ENCODE data around the gene PTPRN2.

DNA sequence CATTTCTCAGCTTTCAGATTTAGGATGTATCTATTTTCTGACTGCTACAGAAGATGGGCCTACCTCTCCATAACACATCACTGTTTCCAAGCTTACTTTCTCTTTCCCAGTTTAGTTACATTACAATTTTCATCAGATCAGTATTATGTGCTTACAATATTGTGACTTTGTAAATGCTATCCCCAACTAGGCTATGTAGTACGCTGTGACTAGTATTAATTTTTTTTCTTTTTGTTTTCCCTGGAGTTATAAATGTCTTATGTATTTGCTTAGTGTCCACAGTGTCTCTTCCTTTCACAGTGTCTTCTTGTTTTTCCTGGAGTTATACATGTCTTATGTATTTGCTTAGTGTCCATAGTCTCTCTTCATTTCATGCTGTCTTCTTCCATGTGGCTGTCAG, 188.9 kb downstream of the PTPRN2 start:
- TF ChIP-seq, protein P1, sequence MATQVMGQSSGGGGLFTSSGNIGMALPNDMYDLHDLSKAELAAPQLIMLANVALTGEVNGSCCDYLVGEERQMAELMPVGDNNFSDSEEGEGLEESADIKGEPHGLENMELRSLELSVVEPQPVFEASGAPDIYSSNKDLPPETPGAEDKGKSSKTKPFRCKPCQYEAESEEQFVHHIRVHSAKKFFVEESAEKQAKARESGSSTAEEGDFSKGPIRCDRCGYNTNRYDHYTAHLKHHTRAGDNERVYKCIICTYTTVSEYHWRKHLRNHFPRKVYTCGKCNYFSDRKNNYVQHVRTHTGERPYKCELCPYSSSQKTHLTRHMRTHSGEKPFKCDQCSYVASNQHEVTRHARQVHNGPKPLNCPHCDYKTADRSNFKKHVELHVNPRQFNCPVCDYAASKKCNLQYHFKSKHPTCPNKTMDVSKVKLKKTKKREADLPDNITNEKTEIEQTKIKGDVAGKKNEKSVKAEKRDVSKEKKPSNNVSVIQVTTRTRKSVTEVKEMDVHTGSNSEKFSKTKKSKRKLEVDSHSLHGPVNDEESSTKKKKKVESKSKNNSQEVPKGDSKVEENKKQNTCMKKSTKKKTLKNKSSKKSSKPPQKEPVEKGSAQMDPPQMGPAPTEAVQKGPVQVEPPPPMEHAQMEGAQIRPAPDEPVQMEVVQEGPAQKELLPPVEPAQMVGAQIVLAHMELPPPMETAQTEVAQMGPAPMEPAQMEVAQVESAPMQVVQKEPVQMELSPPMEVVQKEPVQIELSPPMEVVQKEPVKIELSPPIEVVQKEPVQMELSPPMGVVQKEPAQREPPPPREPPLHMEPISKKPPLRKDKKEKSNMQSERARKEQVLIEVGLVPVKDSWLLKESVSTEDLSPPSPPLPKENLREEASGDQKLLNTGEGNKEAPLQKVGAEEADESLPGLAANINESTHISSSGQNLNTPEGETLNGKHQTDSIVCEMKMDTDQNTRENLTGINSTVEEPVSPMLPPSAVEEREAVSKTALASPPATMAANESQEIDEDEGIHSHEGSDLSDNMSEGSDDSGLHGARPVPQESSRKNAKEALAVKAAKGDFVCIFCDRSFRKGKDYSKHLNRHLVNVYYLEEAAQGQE (IDR thresholded peaks at IDR 0.05; ENCODE audit: low read depth) = no peak
- TF ChIP-seq EGR1 (IDR thresholded peaks at IDR 0.05; ENCODE audit: low read depth) (no peak), POLR2A (IDR thresholded peaks at IDR 0.05; ENCODE audit: borderline replicate concordance, extremely low read depth, insufficient read depth, insufficient read length) (no peak), JUND (IDR thresholded peaks at IDR 0.05) (no peak), POLR2AphosphoS5 (IDR thresholded peaks at IDR 0.05; ENCODE audit: low read depth, low read length) (no peak), EZH2phosphoT487 (IDR thresholded peaks at IDR 0.05; ENCODE audit: borderline replicate concordance) (no peak), SP1 (IDR thresholded peaks at IDR 0.05; ENCODE audit: low read depth) (no peak), ZNF274 (IDR thresholded peaks at IDR 0.05; ENCODE audit: low read depth, low read length) (no peak), ELF1 (IDR thresholded peaks at IDR 0.05; ENCODE audit: borderline replicate concordance, low read depth) (no peak), EZH2 (IDR thresholded peaks at IDR 0.05) (no peak), TCF7L2 (IDR thresholded peaks at IDR 0.05; ENCODE audit: borderline replicate concordance, extremely low read depth, insufficient read depth, insufficient read length) (no peak)
- TF ChIP-seq, protein P2, sequence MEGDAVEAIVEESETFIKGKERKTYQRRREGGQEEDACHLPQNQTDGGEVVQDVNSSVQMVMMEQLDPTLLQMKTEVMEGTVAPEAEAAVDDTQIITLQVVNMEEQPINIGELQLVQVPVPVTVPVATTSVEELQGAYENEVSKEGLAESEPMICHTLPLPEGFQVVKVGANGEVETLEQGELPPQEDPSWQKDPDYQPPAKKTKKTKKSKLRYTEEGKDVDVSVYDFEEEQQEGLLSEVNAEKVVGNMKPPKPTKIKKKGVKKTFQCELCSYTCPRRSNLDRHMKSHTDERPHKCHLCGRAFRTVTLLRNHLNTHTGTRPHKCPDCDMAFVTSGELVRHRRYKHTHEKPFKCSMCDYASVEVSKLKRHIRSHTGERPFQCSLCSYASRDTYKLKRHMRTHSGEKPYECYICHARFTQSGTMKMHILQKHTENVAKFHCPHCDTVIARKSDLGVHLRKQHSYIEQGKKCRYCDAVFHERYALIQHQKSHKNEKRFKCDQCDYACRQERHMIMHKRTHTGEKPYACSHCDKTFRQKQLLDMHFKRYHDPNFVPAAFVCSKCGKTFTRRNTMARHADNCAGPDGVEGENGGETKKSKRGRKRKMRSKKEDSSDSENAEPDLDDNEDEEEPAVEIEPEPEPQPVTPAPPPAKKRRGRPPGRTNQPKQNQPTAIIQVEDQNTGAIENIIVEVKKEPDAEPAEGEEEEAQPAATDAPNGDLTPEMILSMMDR (IDR thresholded peaks at IDR 0.05 in 2 of 3, conservative IDR thresholded peaks at IDR 0.05 in 1 of 3; ENCODE audit: borderline replicate concordance in 1 of 3, insufficient read depth in 1 of 3, low read depth in 2 of 3, low read length in 2 of 3) = no peak
- TF ChIP-seq, protein P3, sequence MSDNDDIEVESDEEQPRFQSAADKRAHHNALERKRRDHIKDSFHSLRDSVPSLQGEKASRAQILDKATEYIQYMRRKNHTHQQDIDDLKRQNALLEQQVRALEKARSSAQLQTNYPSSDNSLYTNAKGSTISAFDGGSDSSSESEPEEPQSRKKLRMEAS (IDR thresholded peaks at IDR 0.05) = no peak
